Astrocyte (in vitro differentiated cells and primary cell): ENCODE data around the gene ARID5B.

Experiments
- CTCF ChIP-seq: IDR thresholded peaks from 2 replicates; pipeline ENCODE4 v1.5.1; 2011; ENCODE audit warnings: low read depth, mild to moderate bottlenecking, inconsistent platforms, low read length, moderate library complexity; ENCODE audit not compliant: insufficient read depth
- EZH2 ChIP-seq: IDR thresholded peaks from 2 replicates; pipeline ENCODE4 v1.6.1; 2012; ENCODE audit warnings: mild to moderate bottlenecking, low read length, inconsistent platforms; ENCODE audit not compliant: insufficient read depth

GRCh38 chr10:62008196-62008595 is 106.7 kb downstream of the ARID5B start:
- TF ChIP-seq CTCF (no peak), EZH2 (no peak)
